ENCODE data around the gene EPHB2. TPM values are rescaled to one million over a fixed set of nuclear protein-coding genes. Genes with fewer than 3 reads are reported as not detected.

EPHB2 gene
- total and polyA plus RNA-seq, 9 donors = 2.5 to 55.1 (median 15.1) TPM

GRCh38 chr1:22828484-22829308, 118.1 kb downstream of the EPHB2 start:
- no peaks in the 10 kb centered on the region for H3K27me3 ChIP-seq
- intact Hi-C loops (cut with DNase I) = no loop called here
- peaks cover 12% of the 10 kb centered on the region for H3K4me1 ChIP-seq (ENCODE audit: insufficient read depth)
- no peak overlapping the region for H3K4me3 ChIP-seq
- no peak for TF ChIP-seq EP300 (IDR thresholded peaks at IDR 0.05)
- TF ChIP-seq POLR2A (IDR thresholded peaks at IDR 0.05) = no peak
- TF ChIP-seq, protein P1, sequence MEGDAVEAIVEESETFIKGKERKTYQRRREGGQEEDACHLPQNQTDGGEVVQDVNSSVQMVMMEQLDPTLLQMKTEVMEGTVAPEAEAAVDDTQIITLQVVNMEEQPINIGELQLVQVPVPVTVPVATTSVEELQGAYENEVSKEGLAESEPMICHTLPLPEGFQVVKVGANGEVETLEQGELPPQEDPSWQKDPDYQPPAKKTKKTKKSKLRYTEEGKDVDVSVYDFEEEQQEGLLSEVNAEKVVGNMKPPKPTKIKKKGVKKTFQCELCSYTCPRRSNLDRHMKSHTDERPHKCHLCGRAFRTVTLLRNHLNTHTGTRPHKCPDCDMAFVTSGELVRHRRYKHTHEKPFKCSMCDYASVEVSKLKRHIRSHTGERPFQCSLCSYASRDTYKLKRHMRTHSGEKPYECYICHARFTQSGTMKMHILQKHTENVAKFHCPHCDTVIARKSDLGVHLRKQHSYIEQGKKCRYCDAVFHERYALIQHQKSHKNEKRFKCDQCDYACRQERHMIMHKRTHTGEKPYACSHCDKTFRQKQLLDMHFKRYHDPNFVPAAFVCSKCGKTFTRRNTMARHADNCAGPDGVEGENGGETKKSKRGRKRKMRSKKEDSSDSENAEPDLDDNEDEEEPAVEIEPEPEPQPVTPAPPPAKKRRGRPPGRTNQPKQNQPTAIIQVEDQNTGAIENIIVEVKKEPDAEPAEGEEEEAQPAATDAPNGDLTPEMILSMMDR (IDR thresholded peaks at IDR 0.05) = no peak
- no peak overlapping the region for H3K27ac ChIP-seq
- WGBS, 3 donors = 70 to 83% (median 78%) methylated on average over 15 of the region's 15 CpGs
- H3K9me3 ChIP-seq = no peaks in the 10 kb centered on the region
- DNase-seq = peak in 1 of 5 donors; percentile 39
- no peaks in the 10 kb centered on the region for H3K36me3 ChIP-seq

- 55 to 72% (median 62%) methylated on average over 12 of the region's 12 CpGs for WGBS, 3 donors
- no peak overlapping the region for H3K27ac ChIP-seq
- no peaks in the 10 kb centered on the region for H3K27me3 ChIP-seq
- no peaks in the 10 kb centered on the region for H3K36me3 ChIP-seq
- H3K4me1 ChIP-seq (ENCODE audit: insufficient read depth) = peaks cover 12% of the 10 kb centered on the region
- no peak for DNase-seq
- no peak for TF ChIP-seq POLR2A (IDR thresholded peaks at IDR 0.05)
- TF ChIP-seq, protein P1 (IDR thresholded peaks at IDR 0.05) = no peak
- no peak for TF ChIP-seq EP300 (IDR thresholded peaks at IDR 0.05)
- no peak overlapping the region for H3K4me3 ChIP-seq
- intact Hi-C loops (cut with DNase I) = no loop called here
- no peaks in the 10 kb centered on the region for H3K9me3 ChIP-seq
These were observed 118.8 kb downstream of the EPHB2 start for GRCh38 chr1:22829309-22829989.

DNA sequence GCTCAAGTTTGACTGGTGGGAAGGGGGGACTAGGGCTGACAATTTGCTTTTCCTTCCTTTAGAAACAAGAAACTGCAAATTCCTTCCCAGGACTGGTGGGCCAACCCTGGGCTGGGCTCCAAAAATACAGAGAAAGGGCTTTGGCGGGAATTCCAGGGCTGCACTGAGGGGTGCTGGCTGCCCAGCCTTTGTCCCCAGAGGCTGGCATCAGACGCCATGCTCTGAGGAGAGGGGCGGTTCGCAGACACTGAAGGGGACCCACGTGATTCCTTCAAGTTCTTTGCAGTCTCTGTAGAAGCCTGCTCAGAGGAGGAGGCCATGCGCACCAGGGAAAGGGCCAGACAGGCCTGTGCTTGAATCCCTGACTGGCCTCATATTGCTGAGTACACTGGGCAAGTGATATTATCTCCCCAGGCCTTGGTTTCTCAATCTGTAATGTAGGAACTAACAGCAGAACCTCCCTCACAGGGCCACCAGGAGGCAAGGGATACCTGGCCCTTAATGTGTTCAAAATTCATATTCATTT, 119.5 kb downstream of the EPHB2 start:
- H3K27ac ChIP-seq = no peak overlapping the region
- no peaks in the 10 kb centered on the region for H3K27me3 ChIP-seq
- no peak overlapping the region for H3K4me3 ChIP-seq
- H3K9me3 ChIP-seq = no peaks in the 10 kb centered on the region
- intact Hi-C loops (cut with DNase I) = no loop called here
- WGBS, 3 donors = 62 to 74% (median 63%) methylated on average over 6 of the region's 6 CpGs
- TF ChIP-seq, protein P1 (IDR thresholded peaks at IDR 0.05) = no peak
- DNase-seq = no peak
- H3K36me3 ChIP-seq = no peaks in the 10 kb centered on the region
- H3K4me1 ChIP-seq (ENCODE audit: insufficient read depth) = peaks cover 12% of the 10 kb centered on the region

DNA sequence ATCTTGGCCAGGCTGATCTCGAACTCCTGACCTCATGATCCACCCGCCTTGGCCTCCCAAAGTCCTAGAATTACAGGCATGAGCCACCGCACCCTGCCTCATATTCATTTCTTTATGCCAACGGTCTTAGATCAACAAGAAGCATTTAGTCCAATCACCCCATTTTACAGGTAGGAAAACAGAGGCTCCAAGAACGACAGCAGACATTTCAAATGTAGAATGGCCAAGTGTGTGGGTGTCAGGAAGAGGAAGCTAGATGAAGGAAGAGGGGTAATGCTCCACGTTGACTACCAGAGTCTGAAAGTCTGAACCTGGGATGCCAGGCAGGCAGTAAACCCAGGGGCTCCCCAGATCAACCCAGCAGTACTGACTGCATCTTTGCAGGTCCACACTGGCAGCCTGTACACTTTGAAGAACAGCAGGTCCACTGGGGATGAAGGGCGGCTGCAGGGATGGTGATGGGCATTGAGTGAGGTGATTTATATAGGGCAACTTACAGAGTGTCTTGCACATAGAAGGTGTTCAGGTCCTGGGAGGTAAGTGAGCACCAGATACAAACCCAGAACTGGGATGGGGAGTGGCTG, 120.2 kb downstream of the EPHB2 start:
- H3K9me3 ChIP-seq = no peaks in the 10 kb centered on the region
- 83 to 91% (median 88%) methylated on average over 7 of the region's 7 CpGs for WGBS, 3 donors
- no peak for DNase-seq
- H3K4me3 ChIP-seq = no peak overlapping the region
- H3K27ac ChIP-seq = no peak overlapping the region
- TF ChIP-seq, protein P1 (IDR thresholded peaks at IDR 0.05) = no peak
- TF ChIP-seq EP300 (IDR thresholded peaks at IDR 0.05) = no peak
- TF ChIP-seq POLR2A (IDR thresholded peaks at IDR 0.05) = no peak
- H3K36me3 ChIP-seq = no peaks in the 10 kb centered on the region
- H3K27me3 ChIP-seq = no peaks in the 10 kb centered on the region
- peaks cover 11% of the 10 kb centered on the region for H3K4me1 ChIP-seq (ENCODE audit: insufficient read depth)
- intact Hi-C loops (cut with DNase I) = no loop called here
